NCI-H128 (cell line): ENCODE results near the gene ACER3.
A peak's percentile ranks its signal among the peaks of the same experiment; 100 is the strongest.
"Not testable (repeated sequence)": the region's sequence is repeated elsewhere in the genome, so short reads cannot be mapped to it uniquely, and the experiment has no call there.

Experiments
- DNase-seq: peaks from one replicate; lab custom pipeline; 2025; ENCODE audit not compliant: unreplicated experiment; lab: John Stamatoyannopoulos, UW

Gene ACER3

DNA sequence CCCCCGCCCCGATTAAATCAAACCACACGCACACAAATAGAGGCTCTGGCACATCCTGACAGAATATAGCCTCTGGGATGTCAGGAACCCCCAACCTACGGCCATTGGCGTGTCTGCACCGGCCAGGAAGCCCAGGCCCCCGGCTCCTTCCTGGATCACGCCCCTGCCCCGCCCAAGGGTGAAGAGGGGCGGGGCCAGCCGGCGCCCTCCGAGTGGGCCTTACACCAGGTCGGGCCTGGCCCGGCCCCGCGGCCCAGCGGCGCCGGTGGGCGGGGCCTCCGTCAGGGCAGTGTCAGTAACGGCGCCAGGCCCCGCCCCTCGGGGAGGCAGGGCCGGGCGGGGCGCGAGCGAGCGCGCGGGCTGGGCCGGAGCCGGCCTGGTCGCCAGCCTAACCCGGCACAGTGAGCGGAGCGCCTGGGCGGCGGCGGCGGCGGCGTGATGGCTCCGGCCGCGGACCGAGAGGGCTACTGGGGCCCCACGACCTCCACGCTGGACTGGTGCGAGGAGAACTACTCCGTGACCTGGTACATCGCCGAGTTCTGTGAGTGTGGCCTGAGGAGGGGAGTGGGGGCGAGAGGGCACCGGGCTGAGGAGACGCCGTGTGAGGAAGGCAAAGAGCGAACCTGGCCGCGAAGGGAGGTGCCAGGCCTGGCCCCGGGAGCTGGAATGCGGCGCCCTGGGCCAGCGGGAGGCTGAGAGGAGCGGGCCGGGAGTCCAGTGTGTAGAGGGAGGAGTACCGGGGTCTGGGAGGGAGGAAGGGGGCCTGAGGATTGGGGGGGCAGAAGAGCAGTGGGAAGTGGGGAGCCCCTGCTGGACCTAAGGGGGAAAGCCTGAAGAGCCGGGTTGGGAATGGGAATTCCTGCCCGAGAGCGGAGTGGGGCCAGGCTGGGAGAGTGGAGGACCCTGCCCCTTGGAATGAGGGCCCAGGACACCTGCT lies at the start of gene ACER3:
TSS of gene ACER3 (plus strand) at position 380 of the 937 bp plus-strand sequence. CDS start at position 439, 59 bp downstream.
- peak; percentile 78 for DNase-seq

DNA sequence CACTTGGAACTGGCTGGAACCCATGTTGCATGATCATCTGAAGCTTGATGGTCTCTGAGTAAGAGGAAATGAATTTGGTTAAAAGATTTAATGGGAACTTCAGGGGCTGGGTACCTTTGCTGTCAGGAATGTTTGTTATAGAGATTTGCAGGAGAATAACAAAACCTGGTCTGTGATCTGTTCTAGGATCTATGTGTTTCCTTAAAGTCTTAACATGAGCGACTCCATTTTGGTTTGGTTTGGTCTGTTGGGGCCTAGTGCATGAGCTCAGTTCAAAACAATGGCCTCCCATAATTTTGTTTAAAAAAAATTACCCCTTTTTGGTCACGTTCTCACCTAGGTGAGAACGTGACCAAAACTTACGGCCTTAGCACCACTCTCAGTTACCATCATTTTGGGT lies 49.5 kb upstream of the ACER3 start:
- DNase-seq: no peak

DNA sequence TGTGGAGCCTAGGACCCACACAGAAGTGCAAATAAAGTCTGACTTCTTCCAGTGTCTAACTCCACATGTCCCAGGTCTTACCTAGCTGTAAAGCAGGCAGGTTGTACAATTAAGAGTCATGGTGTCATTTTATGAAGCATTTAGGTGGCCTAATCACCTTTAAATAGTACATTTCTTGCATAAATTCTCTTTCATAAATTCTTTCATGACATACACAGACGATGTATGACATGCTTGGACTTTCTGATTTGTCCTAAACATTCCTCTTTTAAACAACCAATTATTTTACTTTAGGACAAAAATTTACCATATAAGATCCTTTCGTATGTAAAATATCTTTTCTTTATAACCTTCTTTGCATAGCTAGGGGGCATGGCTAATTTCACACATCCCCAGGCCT lies 46.3 kb upstream of the ACER3 start:
- DNase-seq: no peak

DNA sequence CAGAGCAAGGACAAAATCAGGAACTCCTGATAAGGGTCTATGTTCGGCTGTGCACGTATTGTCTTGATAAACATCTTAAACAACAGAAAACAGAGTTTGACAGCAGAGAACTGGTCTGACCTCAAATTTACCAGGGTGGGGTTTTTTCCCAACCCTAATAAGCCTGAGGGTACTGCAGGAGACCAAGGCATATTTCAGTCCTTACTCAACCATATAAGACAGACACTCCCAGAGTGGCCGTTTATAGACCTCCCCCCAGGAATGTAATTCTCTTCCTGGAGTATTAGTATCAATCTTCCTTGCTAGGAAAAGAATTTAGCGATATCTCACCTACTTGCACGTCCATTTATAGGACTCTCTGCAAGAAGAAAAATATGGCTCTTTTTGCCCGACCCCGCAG lies 45.0 kb upstream of the ACER3 start:
- DNase-seq: not testable (repeated sequence)

DNA sequence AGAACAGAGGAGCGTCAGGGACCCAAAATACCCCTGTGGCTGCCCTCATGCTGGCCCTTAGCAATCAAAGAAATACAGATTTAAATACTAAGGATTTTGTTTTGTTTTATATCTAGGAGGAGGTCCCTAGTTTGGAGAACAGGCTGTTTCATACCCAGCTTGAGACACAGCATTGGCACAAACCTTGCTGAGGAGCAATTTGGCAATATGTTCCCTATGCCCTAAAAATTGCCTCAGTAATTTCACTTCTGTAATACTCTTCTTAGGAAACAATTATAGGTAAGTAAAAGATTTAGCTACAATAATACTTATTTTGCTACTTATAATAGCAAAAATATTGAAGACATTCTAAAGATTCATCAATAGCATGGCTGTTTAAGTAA lies 40.5 kb upstream of the ACER3 start:
- DNase-seq: no peak

DNA sequence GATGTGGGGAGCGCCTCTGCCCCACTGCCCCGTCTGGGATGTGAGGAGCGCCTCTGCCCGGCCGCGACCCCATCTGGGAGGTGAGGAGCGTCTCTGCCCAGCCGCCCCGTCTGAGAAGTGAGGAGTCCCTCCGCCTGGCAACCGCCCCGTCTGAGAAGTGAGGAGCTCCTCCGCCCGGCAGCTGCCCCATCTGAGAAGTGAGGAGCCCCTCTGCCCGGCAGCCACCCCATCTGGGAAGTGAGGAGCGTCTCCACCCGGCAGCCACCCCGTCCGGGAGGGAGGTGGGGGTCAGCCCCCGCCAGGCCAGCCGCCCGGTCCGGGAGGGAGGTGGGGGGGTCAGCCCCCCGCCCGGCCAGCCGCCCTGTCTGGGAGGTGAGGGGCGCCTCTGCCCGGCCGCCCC lies 39.3 kb upstream of the ACER3 start:
- DNase-seq: not testable (repeated sequence)

DNA sequence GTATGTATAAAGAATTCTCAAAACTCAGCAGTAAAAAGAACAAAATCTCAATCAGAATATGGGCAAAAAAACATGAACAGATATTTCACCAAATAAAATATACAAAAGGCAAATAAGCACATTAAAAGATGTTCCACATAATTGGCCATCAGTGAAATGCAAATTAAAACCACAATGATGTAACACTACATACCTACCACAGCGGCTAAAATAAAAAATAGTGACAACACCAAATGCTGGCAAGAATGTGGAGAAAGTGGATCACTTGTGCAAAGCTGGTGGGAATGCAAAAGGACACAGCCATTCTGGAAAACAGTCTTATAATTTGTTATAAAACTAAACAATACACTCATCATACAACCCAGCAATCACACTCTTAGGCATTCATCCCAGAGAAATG lies 38.3 kb upstream of the ACER3 start:
- DNase-seq: no peak

DNA sequence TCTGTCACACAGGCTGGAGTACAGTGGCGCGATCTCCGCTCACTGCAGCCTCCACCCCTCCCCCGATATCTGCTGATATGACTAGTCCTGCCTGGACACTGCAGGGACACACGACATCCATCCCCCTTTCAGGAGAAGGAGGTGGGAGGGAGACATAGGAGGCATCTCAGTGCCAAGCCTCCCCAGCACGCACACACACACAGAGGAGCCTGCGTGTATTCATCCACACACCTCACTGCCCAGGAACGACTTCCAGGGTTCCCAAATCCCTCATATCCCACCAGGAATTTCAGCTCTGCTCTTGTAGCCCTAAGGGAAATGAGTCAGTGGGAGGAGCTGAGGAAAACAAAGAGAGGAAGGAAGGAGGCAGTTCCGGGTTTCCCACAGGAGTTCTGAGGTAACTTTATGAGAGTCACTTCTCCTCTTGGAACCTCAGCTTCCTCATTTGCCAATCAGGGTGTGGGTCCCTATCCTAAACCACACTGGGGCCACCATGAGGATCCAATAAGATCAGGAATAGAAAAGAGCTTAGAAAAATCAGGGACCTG lies 37.2 kb upstream of the ACER3 start:
- no peak for DNase-seq

DNA sequence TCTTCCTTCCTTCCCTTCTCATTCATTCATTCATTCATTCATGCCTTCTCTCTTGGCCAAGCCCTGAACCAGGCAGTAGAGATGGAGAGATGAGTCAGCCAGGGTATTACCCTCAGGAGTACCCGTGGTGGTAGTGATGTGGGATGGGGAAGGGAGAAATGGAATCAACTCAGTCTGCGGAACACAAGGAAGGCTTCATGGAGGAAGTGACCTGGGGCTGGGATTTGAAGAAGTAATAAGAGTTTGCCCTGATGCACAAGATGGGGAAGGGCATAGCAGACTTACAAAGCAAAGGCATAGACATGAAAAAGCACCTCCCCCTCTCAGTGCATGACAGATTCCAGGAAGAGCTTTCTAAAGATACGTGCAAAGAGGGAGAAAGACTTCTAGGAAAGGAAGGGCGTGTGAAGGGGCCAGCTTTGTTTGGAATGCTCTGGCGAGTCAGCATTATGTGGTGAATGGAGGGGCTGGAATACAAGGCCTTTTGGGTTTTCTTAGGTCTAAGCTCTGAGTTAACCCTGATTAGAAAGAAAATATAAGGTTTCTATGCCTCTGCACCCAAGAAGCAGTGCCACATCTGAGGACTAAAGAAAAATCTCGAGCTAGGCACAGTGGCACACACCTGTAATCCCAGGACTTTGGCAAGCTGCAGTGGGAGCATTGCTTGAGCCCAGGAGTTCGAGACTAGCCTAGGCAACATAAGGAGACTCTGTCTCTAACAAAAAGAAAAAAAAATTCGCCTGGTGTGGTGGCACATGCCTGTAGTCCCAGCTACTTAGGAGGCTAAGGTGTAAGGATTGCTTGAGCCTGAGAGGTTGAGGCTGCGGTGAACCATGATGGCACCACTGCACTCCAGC lies 36.4 kb upstream of the ACER3 start:
- no peak for DNase-seq

DNA sequence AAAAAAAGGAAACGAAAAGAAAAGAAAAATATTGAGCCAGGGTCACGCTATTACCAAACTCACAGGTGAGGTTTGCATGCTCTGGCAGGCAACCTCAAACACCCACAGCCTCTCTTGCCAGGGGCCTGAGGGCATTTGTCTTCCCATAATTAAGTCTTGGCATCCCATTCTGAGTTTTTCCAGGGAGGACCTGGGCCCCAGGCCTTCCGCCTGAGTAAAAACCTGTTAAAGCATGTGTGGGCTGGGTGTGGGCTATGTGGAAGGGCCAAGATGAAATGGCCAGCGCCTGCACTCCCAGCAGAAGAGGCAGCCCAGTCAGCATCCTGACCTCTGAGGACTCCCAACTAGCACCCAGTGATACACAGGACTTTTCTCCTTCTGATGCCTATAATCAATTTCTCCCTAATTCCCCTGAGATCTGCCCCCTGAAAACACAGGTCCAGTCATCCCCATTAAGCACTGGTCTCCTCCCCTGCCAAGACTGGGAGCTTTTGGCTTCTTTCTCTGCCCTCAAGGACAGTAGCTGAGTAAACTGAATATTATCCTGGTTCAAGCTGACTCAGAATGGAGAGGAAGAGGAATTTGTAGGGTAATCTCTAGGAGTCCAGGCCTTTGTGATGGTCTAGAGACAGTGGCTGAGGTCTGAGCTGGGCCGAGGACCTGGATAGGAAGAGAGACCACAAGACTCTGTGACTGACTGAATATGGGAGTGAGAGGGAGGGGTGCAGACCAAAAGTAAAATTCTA lies 35.6 kb upstream of the ACER3 start:
- DNase-seq: no peak

DNA sequence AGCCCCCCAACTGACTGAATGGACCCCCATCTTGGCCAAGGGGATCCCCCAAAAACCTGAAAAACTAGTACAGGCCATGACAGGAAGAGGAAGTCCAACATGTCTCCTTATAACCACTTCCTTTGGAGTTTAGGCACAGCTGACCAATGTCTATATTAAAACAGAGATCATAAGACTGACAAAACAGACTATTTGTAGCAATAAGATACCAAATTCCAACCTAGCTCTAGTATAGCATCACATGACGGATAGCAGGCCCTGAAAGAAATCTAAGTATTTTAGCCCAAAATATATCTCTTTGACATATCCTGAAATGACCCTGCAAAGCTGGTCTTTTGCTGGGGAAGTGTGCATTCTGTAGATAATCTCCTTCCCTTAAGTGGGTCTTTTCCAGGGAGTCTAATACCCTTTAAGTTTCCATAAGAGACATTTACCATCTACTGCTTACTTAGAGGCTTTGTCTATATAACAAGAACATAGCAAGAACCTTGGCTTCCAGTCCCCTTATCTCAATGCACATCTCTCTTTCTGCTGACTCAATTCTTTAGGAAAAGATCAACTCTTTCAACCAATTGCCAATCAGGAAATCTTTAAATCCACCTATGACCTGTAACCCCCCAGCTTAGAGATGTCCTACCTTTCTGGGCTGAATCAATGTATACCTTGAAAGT lies 34.9 kb upstream of the ACER3 start:
- no peak for DNase-seq

DNA sequence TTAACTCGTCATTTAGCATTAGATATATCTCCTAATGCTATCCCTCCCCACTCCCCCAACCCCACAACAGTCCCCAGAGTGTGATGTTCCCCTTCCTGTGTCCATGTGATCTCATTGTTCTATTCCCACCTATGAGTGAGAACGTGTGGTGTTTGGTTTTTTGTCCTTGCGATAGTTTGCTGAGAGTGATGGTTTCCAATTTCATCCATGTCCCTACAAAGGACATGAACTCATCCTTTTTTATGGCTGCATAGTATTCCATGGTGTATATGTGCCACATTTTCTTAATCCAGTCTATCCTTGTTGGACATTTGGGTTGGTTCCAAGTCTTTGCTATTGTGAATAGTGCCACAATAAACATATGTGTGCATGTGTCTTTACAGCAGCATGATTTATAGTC lies 34.2 kb upstream of the ACER3 start:
- DNase-seq: not testable (repeated sequence)

DNA sequence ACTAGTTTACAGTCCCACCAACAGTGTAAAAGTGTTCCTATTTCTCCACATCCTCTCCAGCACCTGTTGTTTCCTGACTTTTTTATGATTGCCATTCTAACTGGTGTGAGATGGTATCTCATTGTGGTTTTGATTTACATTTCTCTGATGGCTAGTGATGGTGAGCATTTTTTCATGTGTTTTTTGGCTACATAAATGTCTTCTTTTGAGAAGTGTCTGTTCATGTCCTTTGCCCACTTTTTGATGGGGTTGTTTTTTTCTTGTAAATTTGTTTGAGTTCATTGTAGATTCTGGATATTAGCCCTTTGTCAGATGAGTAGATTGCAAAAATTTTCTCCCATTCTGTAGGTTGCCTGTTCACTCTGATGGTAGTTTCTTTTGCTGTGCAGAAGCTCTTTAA lies 33.7 kb upstream of the ACER3 start:
- not testable (repeated sequence) for DNase-seq

DNA sequence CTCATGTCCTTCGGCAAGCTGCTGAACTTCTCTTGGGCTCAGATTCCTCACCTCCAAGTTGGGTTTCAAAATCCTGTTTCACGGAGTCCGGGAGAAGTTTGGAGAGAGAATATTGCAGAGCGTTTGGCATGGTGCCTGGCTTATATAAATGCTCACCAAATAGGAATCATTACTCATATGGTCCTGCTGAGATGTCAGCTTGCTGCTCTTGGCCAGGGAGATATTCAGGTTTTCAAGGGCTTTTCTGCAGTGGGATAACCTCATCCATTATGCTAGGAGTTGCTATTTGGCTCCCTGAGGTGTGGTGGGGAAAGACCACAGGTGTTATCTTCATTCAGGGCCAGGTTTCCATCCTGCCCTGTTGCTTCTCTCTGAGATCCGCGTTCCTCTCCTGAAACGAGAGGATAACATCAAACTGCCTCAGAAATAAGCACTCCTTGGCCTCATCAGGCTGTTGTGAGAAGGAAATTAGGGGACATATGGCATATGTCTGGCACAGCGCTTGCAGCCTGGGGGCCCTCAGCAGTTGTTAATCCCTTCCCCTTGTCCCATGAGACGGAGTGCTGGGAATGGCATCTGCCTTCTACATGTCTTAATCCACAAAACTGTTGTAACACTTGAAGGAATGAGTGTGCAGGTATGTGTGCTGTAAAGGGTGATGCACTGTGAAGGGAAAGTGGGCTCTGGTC lies 29.9 kb upstream of the ACER3 start:
- no peak for DNase-seq

DNA sequence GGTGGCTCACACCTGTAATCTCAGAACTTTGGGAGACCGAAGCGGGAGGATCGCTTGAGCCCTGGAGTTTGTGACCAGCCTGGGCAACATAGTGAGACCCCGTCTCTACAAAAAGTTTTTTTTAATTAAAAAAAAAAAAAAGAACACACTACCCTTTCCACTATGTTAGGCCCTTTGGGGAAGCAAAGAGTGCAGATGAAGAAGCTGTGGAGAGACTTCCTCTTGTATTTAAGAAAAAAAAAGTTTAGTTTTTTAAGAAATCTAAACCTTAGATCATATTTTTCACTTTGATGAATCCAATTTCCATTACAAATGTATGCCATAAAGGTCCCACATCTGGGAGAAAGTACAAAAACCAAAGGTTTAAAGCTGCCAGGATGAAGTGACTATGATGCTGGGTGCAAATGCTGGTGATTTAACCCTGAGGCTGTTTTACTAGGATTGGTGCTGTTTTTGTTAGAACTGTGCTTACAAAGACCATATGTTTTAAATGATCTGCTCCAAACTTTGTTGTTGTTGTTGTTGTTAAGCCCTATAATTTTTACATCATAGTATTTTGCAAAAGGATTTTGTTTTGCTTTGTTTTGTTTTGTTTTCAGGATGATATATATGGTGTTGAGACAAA lies 28.9 kb upstream of the ACER3 start:
- DNase-seq: no peak

DNA sequence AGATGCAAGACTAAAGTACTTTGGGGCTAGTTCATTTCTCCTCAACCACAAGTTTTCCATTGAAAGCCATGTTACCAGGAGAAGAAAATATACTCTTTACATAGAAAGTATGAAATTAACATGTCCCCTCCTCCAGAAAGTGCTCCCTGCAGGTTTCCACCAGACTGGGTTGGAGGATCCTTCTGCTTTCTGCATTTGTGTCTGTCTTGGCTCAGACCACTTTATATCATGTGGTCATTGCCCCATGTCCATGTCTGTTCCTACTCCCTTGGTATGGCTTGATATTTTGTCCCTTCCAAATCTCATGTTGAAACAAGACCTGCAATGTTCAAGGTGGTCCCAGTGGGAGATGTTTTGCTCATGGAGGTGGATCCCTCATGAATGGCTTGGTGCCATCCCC lies 28.4 kb upstream of the ACER3 start:
- no peak for DNase-seq

DNA sequence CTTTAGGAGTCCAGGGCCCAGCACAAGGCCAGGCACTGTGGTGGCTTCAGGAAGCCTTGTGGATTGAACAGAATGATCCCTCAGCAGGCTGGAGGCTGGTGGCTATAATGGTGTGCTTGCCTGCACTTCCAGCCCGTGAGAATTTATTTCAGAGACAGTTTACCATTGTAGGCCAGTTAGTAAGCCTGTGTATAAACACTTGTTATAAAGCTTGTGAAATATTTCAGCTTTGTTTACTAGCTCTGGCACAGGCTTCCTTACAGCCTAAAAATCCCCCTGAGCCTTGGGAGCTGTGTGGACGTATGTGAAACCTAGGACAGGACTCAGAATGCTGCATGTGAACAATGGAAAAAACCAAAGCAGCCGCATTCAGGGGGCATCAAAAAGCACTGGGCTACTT lies 26.6 kb upstream of the ACER3 start:
- no peak for DNase-seq

DNA sequence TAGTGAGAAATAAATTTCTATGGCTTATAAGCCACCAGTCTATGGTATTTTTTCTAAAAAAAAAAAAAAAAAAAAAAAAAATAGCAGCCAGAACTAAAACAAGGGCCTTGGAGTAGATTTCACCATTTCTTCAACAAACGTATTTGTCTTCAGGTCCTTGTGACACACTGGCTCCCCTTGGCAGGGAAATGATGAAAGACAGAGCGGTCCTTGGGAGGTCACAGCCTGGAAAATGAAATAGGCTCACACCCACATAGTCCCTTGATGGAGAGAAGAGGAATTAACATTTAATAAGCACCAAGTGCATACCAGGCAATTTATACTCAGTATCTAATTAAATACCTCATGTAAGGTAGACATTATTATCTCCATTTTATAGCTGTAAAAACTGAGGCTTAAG lies 25.7 kb upstream of the ACER3 start:
- no peak for DNase-seq

DNA sequence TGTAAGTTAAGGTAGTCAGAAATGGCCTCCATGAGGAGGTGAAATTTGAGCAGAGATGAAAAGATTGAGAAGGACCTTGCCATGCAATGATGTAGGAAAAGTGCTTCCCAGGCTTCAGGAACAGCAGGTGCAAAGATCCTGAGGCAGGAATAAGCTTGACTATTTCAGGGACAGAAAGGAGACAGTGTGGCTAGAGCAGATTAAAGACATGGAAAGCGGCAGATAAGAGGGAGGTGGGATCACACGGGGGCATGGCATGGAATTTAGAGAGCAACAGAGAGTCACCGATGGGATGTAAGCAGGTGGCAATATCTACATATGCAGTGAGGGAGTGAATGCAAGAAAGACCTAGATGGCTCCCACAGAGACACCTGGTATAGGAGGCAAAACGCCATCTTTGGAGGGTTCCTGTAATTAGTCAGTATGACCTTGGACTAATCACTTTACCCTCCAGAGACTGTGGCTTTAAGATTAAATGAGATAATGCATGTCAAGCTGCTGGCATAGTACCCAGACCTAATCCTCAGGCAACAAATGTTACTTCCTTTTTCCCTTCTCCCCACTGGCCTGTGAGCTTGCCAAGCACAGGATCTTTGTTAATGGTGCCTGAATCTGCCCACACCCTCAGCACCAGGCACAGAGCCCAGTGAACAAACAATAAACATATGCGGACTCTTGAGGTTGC lies 24.6 kb upstream of the ACER3 start:
- DNase-seq: no peak
